K562 (cell line): ENCODE measurements around the gene SCRN2. TPM values are rescaled to one million over a fixed set of nuclear protein-coding genes. Genes with fewer than 3 reads are reported as not detected.
A peak's percentile ranks its signal among the peaks of the same experiment; 100 is the strongest.

Experiments
- ATAC-seq: fragments of 200-7000 bp; cut with Tn5 transposase; 3 replicates; pipeline ENCODE4 v1.9.1; 2020; ENCODE audit warnings: moderate library complexity
- BruUV-seq: library from RNA; stranded (reverse); fragments of 400-500 nt; replicated peaks from 2 replicates; lab custom pipeline; 2021; lab: Mats Ljungman, UMichigan
- CTCF ChIA-PET: fragments of 300-600 bp; formaldehyde crosslinking; extraction: SDS; loops from one replicate; lab custom pipeline; 2021; ENCODE audit warnings: low intra/inter-chr PET ratio; lab: Yijun Ruan, JAX
- POLR2A ChIA-PET: fragments of 300-600, 350-650 bp; sonication (Branson Sonifier 250); formaldehyde crosslinking; extraction: SDS; loops from one replicate; lab custom pipeline; 2021; ENCODE audit warnings: antibody characterized with exemption, inconsistent platforms; lab: Yijun Ruan, JAX
- DNase-seq, 4 experiments: peaks; one replicate each; pipeline versions ENCODE4 v3.0.0 to v3.0.0-alpha.2; 2011 to 2018; ENCODE audit warnings: low spot score in 3 of 4, mixed read lengths in 3 of 4; ENCODE audit errors: extremely low read depth in 1 of 4
- FAIRE-seq: peaks from 2 replicates; lab custom pipeline; 2011; peaks lifted over from hg19 to GRCh38; lab: Jason Lieb, UNC
- H2AFZ ChIP-seq: 2 replicates; pipeline ENCODE4 v1.6.0; 2011; ENCODE audit warnings: low read depth, low read length, control low read depth, inconsistent platforms
- H3K27ac ChIP-seq: fragments of 200-600 bp; 3 replicates; pipeline ENCODE4 v1.8.0; 2011; ENCODE audit warnings: low read depth, mild to moderate bottlenecking, control low read depth, inconsistent platforms, low read length, moderate library complexity, mixed read lengths; ENCODE audit errors: extremely low read depth
- H3K27me3 ChIP-seq, 2 experiments: fragments of 300-600 bp in 1 of 2; 2 replicates in 1 of 2; 3 replicates in 1 of 2; pipeline versions ENCODE4 v1.6.0 to v1.8.0; 2011; ENCODE audit warnings: inconsistent platforms in 2 of 2, low read length in 2 of 2, mild to moderate bottlenecking in 1 of 2, mixed read lengths in 1 of 2, moderate library complexity in 1 of 2; ENCODE audit not compliant: control insufficient read depth in 2 of 2, insufficient read depth in 2 of 2
- H3K36me3 ChIP-seq: fragments of 300-600 bp; 3 replicates; pipeline ENCODE4 v1.8.0; 2011; ENCODE audit warnings: mild to moderate bottlenecking, low read length, inconsistent platforms; ENCODE audit not compliant: control insufficient read depth, insufficient read depth
- H3K4me1 ChIP-seq, 2 experiments: fragments of 200-600 bp in 1 of 2; replicated peaks in 1 of 2; 2 replicates in 1 of 2; 3 replicates in 1 of 2; pipeline versions ENCODE4 v1.5.1 to v1.8.0; 2011; ENCODE audit warnings: inconsistent platforms in 2 of 2, low read length in 2 of 2, mild to moderate bottlenecking in 1 of 2, mixed read lengths in 1 of 2, moderate library complexity in 1 of 2; ENCODE audit not compliant: control insufficient read depth in 2 of 2, insufficient read depth in 2 of 2
- H3K4me2 ChIP-seq: 2 replicates; pipeline ENCODE4 v1.6.1; 2011; ENCODE audit warnings: low read length, control low read depth, inconsistent platforms, mixed read lengths; ENCODE audit not compliant: insufficient read depth
- H3K4me3 ChIP-seq: fragments of 200-600 bp; sonication (generic), shearing (Covaris generic); 2 replicates; pipeline ENCODE4 v1.5.1; 2016; ENCODE audit warnings: control low read depth, inconsistent platforms
- H3K79me2 ChIP-seq: fragments of 200-600 bp; 3 replicates; pipeline ENCODE4 v1.8.0; 2011; ENCODE audit warnings: low read length, inconsistent platforms; ENCODE audit not compliant: control insufficient read depth, insufficient read depth
- H3K9ac ChIP-seq, 2 experiments: 2 replicates each; pipeline versions ENCODE4 v1.6.0 to v1.6.1; 2011; ENCODE audit warnings: low read depth in 2 of 2, low read length in 2 of 2, control low read depth in 1 of 2, inconsistent platforms in 1 of 2, mild to moderate bottlenecking in 1 of 2, mixed read lengths in 1 of 2; ENCODE audit not compliant: insufficient read depth in 1 of 2
- H3K9me1 ChIP-seq: one replicate; pipeline ENCODE4 v1.6.0; 2011; ENCODE audit warnings: inconsistent platforms, mild to moderate bottlenecking, low read length, moderate library complexity; ENCODE audit not compliant: control insufficient read depth, insufficient read depth
- H3K9me3 ChIP-seq: replicated peaks from 2 replicates; pipeline ENCODE4 v1.5.1; 2011; ENCODE audit warnings: low read depth, low read length, inconsistent platforms; ENCODE audit not compliant: control insufficient read depth, insufficient read depth
- H4K20me1 ChIP-seq: replicated peaks from 2 replicates; pipeline ENCODE4 v1.6.1; 2011; ENCODE audit warnings: low read length, inconsistent platforms, mixed read lengths; ENCODE audit not compliant: control insufficient read depth, insufficient read depth
- CEBPZ ChIP-seq: fragments of 150-350 bp; IDR thresholded peaks from 2 replicates; pipeline ENCODE4 v1.6.1; 2014; ENCODE audit warnings: low read depth, mild to moderate bottlenecking, low read length, borderline replicate concordance
- REST ChIP-seq, 2 experiments: fragments of 450-650 bp; formaldehyde crosslinking in 1 of 2; IDR thresholded peaks; 2 replicates each; pipeline versions ENCODE4 v1.4.0 to v1.6.1; 2014 to 2020; ENCODE audit warnings: mild to moderate bottlenecking in 2 of 2, borderline replicate concordance in 1 of 2, low read depth in 1 of 2
- SNAPC5 ChIP-seq: fragments of 250-450 bp; sonication (Bioruptor Pico); IDR thresholded peaks from 2 replicates; pipeline ENCODE4 v1.8.0; 2021; ENCODE audit warnings: moderate library complexity, mild to moderate bottlenecking, inconsistent platforms
- SNRNP70 ChIP-seq: fragments of 200-400 bp; formaldehyde crosslinking; optimal IDR thresholded peaks from 2 replicates; pipeline ENCODE3; 2017; ENCODE audit warnings: low read depth, low read length
- TEAD1 ChIP-seq, 2 experiments: fragments of 450-650 bp in 1 of 2; sonication (generic) in 1 of 2; formaldehyde crosslinking; IDR thresholded peaks; 2 replicates each; pipeline versions ENCODE4 v1.4.0 to v1.8.0; 2020 to 2022; ENCODE audit warnings: mild to moderate bottlenecking in 2 of 2, missing genetic modification reagents in 1 of 2
- ZSCAN29 ChIP-seq: fragments of 450-650 bp; IDR thresholded peaks from 2 replicates; pipeline ENCODE4 v1.6.1; 2017
- WGBS: fragments of 100-300 bp; shearing (Covaris generic); methylation state at CpG from one replicate; pipeline ENCODE4 v1.1.6; 2016; ENCODE audit warnings: low coverage, mixed read lengths; ENCODE audit not compliant: insufficient coverage; ENCODE audit errors: missing lambda C conversion rate; 5-methylcytosine and 5-hydroxymethylcytosine counted together
- in situ Hi-C: fragments of 300-500 bp; cut with MboI; formaldehyde crosslinking; loops from 4 replicates; pipeline ENCODE4 v1.15.0; 2018; ENCODE audit warnings: inconsistent platforms, mixed read lengths
- intact Hi-C: fragments of 100-400 bp; cut with micrococcal nuclease; formaldehyde crosslinking; loops from 2 replicates; pipeline ENCODE4 v1.14.2; 2022
- polyA plus RNA-seq, 8 experiments: library from polyadenylated mRNA; depleted of rRNA in 4 of 8; stranded (reverse) in 5 of 8; unstranded in 3 of 8; fragments of >200 nt; fragmentation: Nextera tagmentation in 2 of 8; fragmentation: Illumina TruSeq in 1 of 8; extraction: Ambion mirVana in 2 of 8; extraction: Trizol in 1 of 8; gene quantifications; 2 replicates each; pipeline versions ENCODE4 v1.2.1 to v1.2.3, GENCODE V29; 2011 to 2014; ENCODE audit warnings: inconsistent platforms in 1 of 8, missing spikeins in 1 of 8
- total RNA-seq, 7 experiments: library from RNA; depleted of rRNA in 6 of 7; stranded (reverse); fragments of >200 nt in 6 of 7; fragmentation: Illumina TruSeq in 2 of 7; extraction: Trizol in 2 of 7; gene quantifications; 2 replicates each; pipeline versions ENCODE4 v1.2.1 to v1.2.3, GENCODE V29; 2011 to 2021; ENCODE audit warnings: low replicate concordance in 1 of 7

The SCRN2 gene
- total and polyA plus RNA-seq, 9 of the 15 experiments (the other 6 are each of a cell fraction or from before 2014, with no cell fraction given): 0.25 to 32.9 (median 13.6) TPM

- TF ChIP-seq CEBPZ (no peak), ZSCAN29 (no peak)
These were observed 50.0 kb downstream of the SCRN2 start (continued) for GRCh38 chr17:47791025-47791424.

- Histone ChIP-seq H3K4me3 (no peak overlapping the region), H3K9ac (0 out of 4 replicates have a peak overlapping the region, but pooled peaks of 1 of the 2 experiments have one; percentile 13), H3K9me3 (no peaks in the 10 kb centered on the region), H3K9me1 (no peaks in the 10 kb centered on the region), H3K27me3 (peaks cover 21 to 33% of the 10 kb centered on the region in 2 experiments; a peak in 3 of 5 replicates), H3K79me2 (no peaks in the 10 kb centered on the region), H3K36me3 (no peaks in the 10 kb centered on the region), H3K4me1 (peaks cover 0 to 9% of the 10 kb centered on the region in 2 experiments; a peak in 2 of 5 replicates), H2AFZ (no peak overlapping the region; the same call in 1 of the 2 replicates), H3K27ac (no peak overlapping the region), H3K4me2 (peak overlapping the region; percentile 48; the same call in 1 of the 2 replicates), H4K20me1 (no peaks in the 10 kb centered on the region)
- BruUV-seq: no TSS peak
- 2% methylated on average over 42 of the region's 70 CpGs for WGBS
- ChIA-PET POLR2A (interaction anchor here (0.6 kb wide), 1 partner anchor 71 kb away, joined by 4 read pairs; no protein-coding TSS in a partner anchor), CTCF (interaction anchor here (0.6 kb wide), 1 partner anchor 92 kb away, joined by 3 read pairs; no protein-coding TSS in a partner anchor)
- intact Hi-C loops (no loop called here), in situ Hi-C loops (no loop called here)
- DNase-seq: peak; percentile 26 to 71 (median 49)
- peak; percentile 99 for ATAC-seq
- FAIRE-seq: no peak
- no peak for TF ChIP-seq SNRNP70
- TF ChIP-seq REST (IDR thresholded peaks at IDR 0.05; ENCODE audit: borderline replicate concordance): peak; percentile 49
- no peak for TF ChIP-seq REST (CRISPR knock-in tag; IDR thresholded peaks at IDR 0.05; ENCODE audit: low read depth)
- no peak for TF ChIP-seq TEAD1 (CRISPR knock-in tag; IDR thresholded peaks at IDR 0.05)
- TF ChIP-seq SNAPC5: no peak
These were observed 51.2 kb downstream of the SCRN2 start for GRCh38 chr17:47789611-47790561.
